SK-N-SH treated with all-trans-retinoic acid at 6 μM for 48 hours (cell line): ENCODE results near the gene MTA1.

Experiments used
- ATAC-seq: fragments of 200-7000 bp; cut with Tn5 transposase; 3 replicates; pipeline ENCODE4 v1.9.1; 2020; ENCODE audit warnings: mild to moderate bottlenecking, moderate library complexity
- ARNTL ChIP-seq: fragments of 450-650 bp; formaldehyde crosslinking; IDR thresholded peaks from 2 replicates; pipeline ENCODE4 v1.5.0; 2020; ENCODE audit warnings: low read depth, mild to moderate bottlenecking, moderate library complexity, borderline replicate concordance
- BACH2 ChIP-seq: fragments of 250-450 bp; sonication (Bioruptor Pico); IDR thresholded peaks from 2 replicates; pipeline ENCODE4 v1.9.0; 2021; ENCODE audit warnings: mild to moderate bottlenecking, borderline replicate concordance
- CSDC2 ChIP-seq: fragments of 250-450 bp; sonication (Bioruptor Pico); IDR thresholded peaks from 2 replicates; pipeline ENCODE4 v1.5.0; 2020; ENCODE audit warnings: mild to moderate bottlenecking, moderate library complexity
- CSRNP3 ChIP-seq: fragments of 250-450 bp; sonication (Bioruptor Pico); IDR thresholded peaks from 2 replicates; pipeline ENCODE4 v1.5.1; 2021; ENCODE audit warnings: mild to moderate bottlenecking, moderate library complexity
- ESRRG ChIP-seq: fragments of 250-450 bp; sonication (Bioruptor Pico); IDR thresholded peaks from 2 replicates; pipeline ENCODE4 v1.6.1; 2021; ENCODE audit warnings: mild to moderate bottlenecking
- GLIS3 ChIP-seq: fragments of 250-450 bp; sonication (Bioruptor Pico); IDR thresholded peaks from 2 replicates; pipeline ENCODE4 v1.5.0; 2020; ENCODE audit warnings: mild to moderate bottlenecking, moderate library complexity
- ISL1 ChIP-seq: fragments of 250-450 bp; sonication (Bioruptor Pico); IDR thresholded peaks from 2 replicates; pipeline ENCODE4 v2.1.2; 2022; ENCODE audit warnings: mild to moderate bottlenecking, moderate library complexity
- OSR1 ChIP-seq: fragments of 250-450 bp; sonication (Bioruptor Pico); IDR thresholded peaks from 2 replicates; pipeline ENCODE4 v1.8.0; 2022; ENCODE audit warnings: moderate library complexity, mild to moderate bottlenecking, inconsistent platforms
- PATZ1 ChIP-seq: fragments of 250-450 bp; sonication (Bioruptor Pico); IDR thresholded peaks from 2 replicates; pipeline ENCODE4 v1.8.0; 2020; ENCODE audit warnings: mild to moderate bottlenecking, moderate library complexity, borderline replicate concordance
- PPARA ChIP-seq: fragments of 250-450 bp; sonication (Bioruptor Pico); IDR thresholded peaks from 2 replicates; pipeline ENCODE4 v1.5.0; 2020; ENCODE audit warnings: mild to moderate bottlenecking, borderline replicate concordance
- RARB ChIP-seq: fragments of 250-450 bp; sonication (Bioruptor Pico); IDR thresholded peaks from 2 replicates; pipeline ENCODE4 v1.8.0; 2021; ENCODE audit warnings: mild to moderate bottlenecking, moderate library complexity
- SNAI2 ChIP-seq: fragments of 250-450 bp; sonication (Bioruptor Pico); IDR thresholded peaks from 2 replicates; pipeline ENCODE4 v1.5.0; 2020; ENCODE audit warnings: mild to moderate bottlenecking, moderate library complexity
- TCF4 ChIP-seq: fragments of 250-450 bp; sonication (Bioruptor Pico); IDR thresholded peaks from 2 replicates; pipeline ENCODE4 v1.8.0; 2021; ENCODE audit warnings: mild to moderate bottlenecking, moderate library complexity, borderline replicate concordance
- TOX ChIP-seq: fragments of 250-450 bp; sonication (Bioruptor Pico); IDR thresholded peaks from 2 replicates; pipeline ENCODE4 v1.8.0; 2021; ENCODE audit warnings: mild to moderate bottlenecking, moderate library complexity, borderline replicate concordance
- TSHZ2 ChIP-seq: fragments of 250-450 bp; sonication (Bioruptor Pico); IDR thresholded peaks from 2 replicates; pipeline ENCODE4 v1.5.0; 2020; ENCODE audit warnings: mild to moderate bottlenecking, moderate library complexity
- ZC3H10 ChIP-seq: fragments of 250-450 bp; sonication (Bioruptor Pico); IDR thresholded peaks from 2 replicates; pipeline ENCODE4 v1.5.1; 2021; ENCODE audit warnings: mild to moderate bottlenecking, moderate library complexity
- ZFP3 ChIP-seq: fragments of 250-450 bp; sonication (Bioruptor Pico); IDR thresholded peaks from 2 replicates; pipeline ENCODE4 v1.5.0; 2020; ENCODE audit warnings: mild to moderate bottlenecking, moderate library complexity
- ZFP30 ChIP-seq: fragments of 450-650 bp; formaldehyde crosslinking; IDR thresholded peaks from 2 replicates; pipeline ENCODE4 v1.5.0; 2022; ENCODE audit warnings: mild to moderate bottlenecking, moderate library complexity
- ZNF565 ChIP-seq: fragments of 450-650 bp; formaldehyde crosslinking; conservative IDR thresholded peaks from 2 replicates; pipeline ENCODE4 v1.5.0; 2020; ENCODE audit warnings: low read depth, mild to moderate bottlenecking, moderate library complexity
- ZNF70 ChIP-seq: fragments of 450-650 bp; formaldehyde crosslinking; IDR thresholded peaks from 2 replicates; pipeline ENCODE4 v1.5.0; 2020; ENCODE audit warnings: mild to moderate bottlenecking, moderate library complexity
- ZNF8 ChIP-seq: fragments of 450-650 bp; formaldehyde crosslinking; IDR thresholded peaks from 2 replicates; pipeline ENCODE4 v1.5.0; 2020; ENCODE audit warnings: mild to moderate bottlenecking, moderate library complexity
- TF ChIP-seq, protein P1 (sequence below): fragments of 250-450 bp; sonication (Bioruptor Pico); IDR thresholded peaks from 2 replicates; pipeline ENCODE4 v1.5.1; 2020; ENCODE audit warnings: low read depth, mild to moderate bottlenecking, moderate library complexity

Gene MTA1

GRCh38 chr14:105433161-105433605, 13.6 kb downstream of the MTA1 start:
- no peak for ATAC-seq
- TF ChIP-seq ZC3H10 (CRISPR knock-in tag), result no peak

DNA sequence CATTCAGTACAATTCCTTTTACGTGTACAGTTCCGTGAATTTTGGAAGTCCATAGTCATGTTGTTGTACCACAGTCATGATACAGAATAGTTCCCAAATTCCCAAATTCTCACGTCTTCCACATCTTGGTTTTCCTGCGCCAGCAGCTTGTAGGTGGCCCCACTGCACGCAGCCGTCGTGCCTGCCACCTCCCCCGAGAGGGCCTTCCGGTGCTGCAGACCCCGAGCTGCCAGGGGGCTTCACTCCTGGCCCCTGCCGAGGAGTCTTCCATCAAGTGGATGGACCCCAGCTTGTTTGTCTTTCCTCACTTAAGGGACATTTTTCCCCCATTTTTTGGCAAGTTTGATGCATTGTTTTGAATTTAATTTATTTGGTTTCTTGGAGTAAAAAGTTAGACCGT, 16.8 kb downstream of the MTA1 start:
- TF ChIP-seq ZNF565 (no peak), ESRRG (no peak), ZC3H10 (CRISPR knock-in tag) (no peak), ARNTL (CRISPR knock-in tag) (no peak), ZNF70 (no peak), BACH2 (CRISPR knock-in tag) (no peak), ZNF8 (CRISPR knock-in tag) (no peak), ZFP3 (no peak), TOX (CRISPR knock-in tag) (no peak), CSRNP3 (no peak), TSHZ2 (CRISPR knock-in tag) (no peak), PPARA (no peak), ISL1 (no peak), ZFP30 (CRISPR knock-in tag) (no peak), PATZ1 (CRISPR knock-in tag) (no peak), RARB (no peak), SNAI2 (CRISPR knock-in tag) (no peak), GLIS3 (CRISPR knock-in tag) (no peak)
- TF ChIP-seq, protein P1, sequence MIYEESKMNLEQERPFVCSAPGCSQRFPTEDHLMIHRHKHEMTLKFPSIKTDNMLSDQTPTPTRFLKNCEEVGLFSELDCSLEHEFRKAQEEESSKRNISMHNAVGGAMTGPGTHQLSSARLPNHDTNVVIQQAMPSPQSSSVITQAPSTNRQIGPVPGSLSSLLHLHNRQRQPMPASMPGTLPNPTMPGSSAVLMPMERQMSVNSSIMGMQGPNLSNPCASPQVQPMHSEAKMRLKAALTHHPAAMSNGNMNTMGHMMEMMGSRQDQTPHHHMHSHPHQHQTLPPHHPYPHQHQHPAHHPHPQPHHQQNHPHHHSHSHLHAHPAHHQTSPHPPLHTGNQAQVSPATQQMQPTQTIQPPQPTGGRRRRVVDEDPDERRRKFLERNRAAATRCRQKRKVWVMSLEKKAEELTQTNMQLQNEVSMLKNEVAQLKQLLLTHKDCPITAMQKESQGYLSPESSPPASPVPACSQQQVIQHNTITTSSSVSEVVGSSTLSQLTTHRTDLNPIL (CRISPR knock-in tag), result no peak
- ATAC-seq, result no peak

GRCh38 chr14:105436891-105437722, 17.5 kb downstream of the MTA1 start:
- no peak for ATAC-seq
- TF ChIP-seq ZC3H10 (CRISPR knock-in tag) (no peak), PATZ1 (CRISPR knock-in tag) (no peak), CSRNP3 (no peak), TOX (CRISPR knock-in tag) (no peak), ZFP30 (CRISPR knock-in tag) (no peak), ZNF565 (no peak), ARNTL (CRISPR knock-in tag) (no peak), CSDC2 (no peak), TSHZ2 (CRISPR knock-in tag) (no peak), ZNF70 (no peak), SNAI2 (CRISPR knock-in tag) (no peak), ZFP3 (no peak), OSR1 (CRISPR knock-in tag) (no peak), ESRRG (no peak), TCF4 (CRISPR knock-in tag) (no peak)
